Natural killer cell (primary cell): ENCODE measurements around the gene MYO1D. TPM values are rescaled to one million over a fixed set of nuclear protein-coding genes. Genes with fewer than 3 reads are reported as not detected.

ENCODE experiments used
- ATAC-seq, 3 donors: fragments of 150-1000 bp in 2 of 3; fragments of 200-7000 bp in 1 of 3; cut with Tn5 transposase; 1 replicate in 1 of 3; 2 replicates in 2 of 3; pipeline ENCODE4 v1.10.0; 2021; ENCODE audit warnings: mild to moderate bottlenecking in 2 of 3, moderate library complexity in 2 of 3
- DNase-seq, 2 donors: peaks; one replicate each; pipeline versions ENCODE4 v3.0.0 to v3.0.0-alpha.2; 2013 to 2021; ENCODE audit warnings: mixed read lengths in 1 of 2
- H3K27ac ChIP-seq: one replicate; pipeline ENCODE4 v1.5.1; 2013; ENCODE audit warnings: mild to moderate bottlenecking, low read length
- H3K27me3 ChIP-seq: one replicate; pipeline ENCODE4 v1.6.1; 2013; ENCODE audit warnings: low read length; ENCODE audit not compliant: control insufficient read depth, insufficient read depth
- H3K36me3 ChIP-seq: one replicate; pipeline ENCODE4 v1.6.1; 2013; ENCODE audit warnings: low read length; ENCODE audit not compliant: control insufficient read depth, insufficient read depth
- H3K4me1 ChIP-seq: one replicate; pipeline ENCODE4 v1.6.1; 2013; ENCODE audit warnings: low read length; ENCODE audit not compliant: control insufficient read depth, insufficient read depth
- H3K4me3 ChIP-seq: one replicate; pipeline ENCODE4 v1.5.1; 2013; ENCODE audit warnings: low read length
- H3K9me3 ChIP-seq: one replicate; pipeline ENCODE4 v1.6.1; 2013; ENCODE audit warnings: low read length; ENCODE audit not compliant: control insufficient read depth, insufficient read depth
- H3K27ac Mint-ChIP-seq, 2 donors: one replicate each; pipeline ENCODE4 v1.8.0; 2022; ENCODE audit warnings: mild to moderate bottlenecking in 2 of 2, mixed read lengths in 2 of 2, moderate library complexity in 1 of 2
- H3K27me3 Mint-ChIP-seq, 2 donors: one replicate each; pipeline ENCODE4 v1.8.0; 2022; ENCODE audit warnings: low read depth in 2 of 2, mixed read lengths in 2 of 2
- H3K36me3 Mint-ChIP-seq: one replicate; pipeline ENCODE4 v1.8.0; 2022; ENCODE audit warnings: mixed read lengths
- H3K4me1 Mint-ChIP-seq, 2 donors: one replicate each; pipeline ENCODE4 v1.8.0; 2022; ENCODE audit warnings: mixed read lengths in 2 of 2
- H3K4me3 Mint-ChIP-seq: one replicate; pipeline ENCODE4 v1.8.0; 2022; ENCODE audit warnings: mild to moderate bottlenecking, moderate library complexity, mixed read lengths
- H3K9me3 Mint-ChIP-seq, 2 donors: one replicate each; pipeline ENCODE4 v1.8.0; 2022; ENCODE audit warnings: mixed read lengths in 2 of 2
- WGBS: methylation state at CpG from one replicate; pipeline ENCODE4 v1.1.7; 2013; ENCODE audit warnings: missing lambda C conversion rate; ENCODE audit not compliant: insufficient coverage; 5-methylcytosine and 5-hydroxymethylcytosine counted together
- intact Hi-C: fragments of 100-400 bp; cut with micrococcal nuclease; formaldehyde crosslinking; loops from one replicate; pipeline ENCODE4 v1.14.2; 2022
- total RNA-seq, 4 donors: library from RNA; stranded (reverse); fragments of 120-200 nt in 1 of 4; gene quantifications; one replicate each; pipeline versions ENCODE4 v1.2.3 to v1.2.4, GENCODE V29; 2013 to 2022
- TF ChIP-seq, protein P1 (sequence below): fragments of 200-600 bp; IDR thresholded peaks from one replicate; pipeline ENCODE4 v1.8.0; 2022; ENCODE audit warnings: antibody characterized with exemption

Gene MYO1D
- total RNA-seq, 3 donors from 2014 or later (not counting 1 experiment from before 2014, with no cell fraction given), result 6.8 to 20.2 (median 10.5) TPM

GRCh38 chr17:32671896-32672295 is 205.0 kb downstream of the MYO1D start:
- H3K27ac ChIP-seq, result no peak overlapping the region
- DNase-seq (no peak), ATAC-seq (no peak)
- Mint-ChIP-seq H3K9me3 (no peaks in the 10 kb centered on the region), H3K27me3 (peaks cover 2 to 4% of the 10 kb centered on the region in 2 donors), H3K4me1 (peaks cover 5 to 9% of the 10 kb centered on the region in 2 donors), H3K27ac (no peak overlapping the region), H3K36me3 (no peaks in the 10 kb centered on the region), H3K4me3 (no peak overlapping the region)
- peaks cover 4% of the 10 kb centered on the region for H3K9me3 ChIP-seq
- intact Hi-C loops, result no loop called here
- H3K27me3 ChIP-seq, result no peaks in the 10 kb centered on the region
- TF ChIP-seq, protein P1, sequence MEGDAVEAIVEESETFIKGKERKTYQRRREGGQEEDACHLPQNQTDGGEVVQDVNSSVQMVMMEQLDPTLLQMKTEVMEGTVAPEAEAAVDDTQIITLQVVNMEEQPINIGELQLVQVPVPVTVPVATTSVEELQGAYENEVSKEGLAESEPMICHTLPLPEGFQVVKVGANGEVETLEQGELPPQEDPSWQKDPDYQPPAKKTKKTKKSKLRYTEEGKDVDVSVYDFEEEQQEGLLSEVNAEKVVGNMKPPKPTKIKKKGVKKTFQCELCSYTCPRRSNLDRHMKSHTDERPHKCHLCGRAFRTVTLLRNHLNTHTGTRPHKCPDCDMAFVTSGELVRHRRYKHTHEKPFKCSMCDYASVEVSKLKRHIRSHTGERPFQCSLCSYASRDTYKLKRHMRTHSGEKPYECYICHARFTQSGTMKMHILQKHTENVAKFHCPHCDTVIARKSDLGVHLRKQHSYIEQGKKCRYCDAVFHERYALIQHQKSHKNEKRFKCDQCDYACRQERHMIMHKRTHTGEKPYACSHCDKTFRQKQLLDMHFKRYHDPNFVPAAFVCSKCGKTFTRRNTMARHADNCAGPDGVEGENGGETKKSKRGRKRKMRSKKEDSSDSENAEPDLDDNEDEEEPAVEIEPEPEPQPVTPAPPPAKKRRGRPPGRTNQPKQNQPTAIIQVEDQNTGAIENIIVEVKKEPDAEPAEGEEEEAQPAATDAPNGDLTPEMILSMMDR, result no peak
- H3K4me1 ChIP-seq, result no peaks in the 10 kb centered on the region
- no peak overlapping the region for H3K4me3 ChIP-seq
- H3K36me3 ChIP-seq, result no peaks in the 10 kb centered on the region
- WGBS, result 56% methylated on average over 1 of the region's 1 CpG

- H3K27me3 ChIP-seq, result no peaks in the 10 kb centered on the region
- no peaks in the 10 kb centered on the region for H3K36me3 ChIP-seq
- Mint-ChIP-seq H3K27ac (no peak overlapping the region), H3K36me3 (no peaks in the 10 kb centered on the region), H3K9me3 (no peaks in the 10 kb centered on the region), H3K4me1 (no peaks in the 10 kb centered on the region), H3K4me3 (no peak overlapping the region), H3K27me3 (peaks cover 4 to 10% of the 10 kb centered on the region in 2 donors)
- intact Hi-C loops, result no loop called here
- no peak overlapping the region for H3K27ac ChIP-seq
- H3K4me3 ChIP-seq, result no peak overlapping the region
- TF ChIP-seq, protein P1, result no peak
- no peaks in the 10 kb centered on the region for H3K4me1 ChIP-seq
- WGBS, result 82% methylated on average over 8 of the region's 9 CpGs
- no peak for ATAC-seq
- H3K9me3 ChIP-seq, result no peaks in the 10 kb centered on the region
- DNase-seq, result no peak
These were observed 211.9 kb downstream of the MYO1D start for GRCh38 chr17:32664936-32665583.

DNA sequence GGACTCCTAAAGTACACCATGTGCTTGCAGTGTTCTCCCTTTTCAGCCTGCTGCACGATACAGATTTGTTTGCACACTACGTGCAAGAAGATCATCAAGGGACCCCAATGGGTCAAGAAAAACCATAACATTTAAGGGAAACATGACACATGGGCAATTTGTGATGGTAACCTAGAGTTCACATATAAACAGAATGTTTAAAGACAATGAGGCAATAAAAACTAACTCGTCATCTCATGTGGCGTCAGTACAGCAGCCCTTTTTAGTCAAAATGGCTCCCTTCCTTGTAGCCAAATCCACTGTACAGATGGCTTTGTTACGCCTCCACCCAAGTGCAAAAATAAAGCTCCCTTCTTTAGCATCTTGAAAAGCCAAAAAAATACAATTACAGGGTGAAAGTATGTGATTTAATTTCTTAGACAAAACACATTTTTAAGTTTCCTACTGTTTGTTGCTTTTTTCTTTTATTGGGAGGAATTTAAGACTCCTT is 216.4 kb downstream of the MYO1D start:
- H3K27ac Mint-ChIP-seq, result peak overlapping the region in 1 of 2 donors; percentile 3
- DNase-seq (no peak), ATAC-seq (no peak)
- TF ChIP-seq, protein P1, result no peak
- Histone ChIP-seq H3K27me3 (no peaks in the 10 kb centered on the region), H3K4me1 (no peaks in the 10 kb centered on the region), H3K36me3 (no peaks in the 10 kb centered on the region), H3K27ac (no peak overlapping the region), H3K9me3 (no peaks in the 10 kb centered on the region), H3K4me3 (no peak overlapping the region)
- H3K4me3 Mint-ChIP-seq, result no peak overlapping the region
- peaks cover 0 to 4% of the 10 kb centered on the region in 2 donors for H3K27me3 Mint-ChIP-seq
- H3K9me3 Mint-ChIP-seq, result no peaks in the 10 kb centered on the region
- WGBS, result 86% methylated on average over 5 of the region's 5 CpGs
- intact Hi-C loops, result no loop called here
- no peaks in the 10 kb centered on the region for H3K4me1 Mint-ChIP-seq
- H3K36me3 Mint-ChIP-seq, result no peaks in the 10 kb centered on the region
